Urinary bladder (tissue), 4 donors: ENCODE data around the gene PKP1. TPM values are rescaled to one million over a fixed set of nuclear protein-coding genes. Genes with fewer than 3 reads are reported as not detected.

ENCODE experiments used
- DNase-seq: peaks from one replicate; pipeline ENCODE4 v3.0.0-alpha.2; 2015; ENCODE audit errors: extremely low spot score
- H3K27ac ChIP-seq: one replicate; pipeline ENCODE4 v1.5.1; 2013; ENCODE audit warnings: low read depth, mild to moderate bottlenecking, moderate library complexity
- H3K36me3 ChIP-seq: one replicate; pipeline ENCODE4 v1.6.1; 2013; ENCODE audit warnings: mild to moderate bottlenecking, moderate library complexity; ENCODE audit not compliant: insufficient read depth
- H3K4me1 ChIP-seq: one replicate; pipeline ENCODE4 v1.6.1; 2013; ENCODE audit warnings: mild to moderate bottlenecking, moderate library complexity; ENCODE audit not compliant: insufficient read depth
- H3K4me3 ChIP-seq: one replicate; pipeline ENCODE4 v1.5.1; 2013; ENCODE audit warnings: low read depth, low read length
- WGBS: extraction: QIAGEN DNeasy Blood & Tissue Kit; methylation state at CpG from one replicate; pipeline ENCODE4 v1.1.7; 2013; 5-methylcytosine and 5-hydroxymethylcytosine counted together
- polyA plus RNA-seq: library from polyadenylated mRNA; stranded (reverse); fragments of 200-250 nt; gene quantifications from one replicate; pipeline ENCODE4 v1.2.3, GENCODE V29; 2013
- total RNA-seq: library from RNA; depleted of rRNA; stranded (reverse); fragments of >200 nt; gene quantifications from one replicate; pipeline ENCODE4 v1.2.3, GENCODE V29; 2014
- donor health status: healthy with polysubstance abuse.
- donor health status: healthy.

The PKP1 gene
- total and polyA plus RNA-seq, 2 donors = 2.5 to 4.0 TPM

DNA sequence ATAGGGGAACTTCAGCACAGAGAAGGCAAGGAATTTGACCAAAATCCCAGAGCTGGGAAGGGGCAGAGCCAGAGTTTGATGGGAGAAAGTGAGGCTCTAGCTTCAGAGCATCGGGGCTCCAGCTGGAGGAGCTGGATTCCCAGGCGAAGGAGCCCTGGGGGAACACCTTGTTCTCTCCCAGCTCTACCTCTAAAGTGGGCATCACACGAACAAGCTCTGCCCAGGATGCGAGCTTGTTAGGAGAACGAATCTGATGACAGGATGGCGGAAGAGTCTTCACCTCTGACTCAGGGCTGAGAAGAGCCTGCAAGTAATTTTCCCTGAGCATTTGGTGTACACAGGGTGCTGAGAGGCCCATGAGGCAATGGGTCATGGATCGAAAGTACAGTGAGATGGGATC, 72.2 kb downstream of the PKP1 start:
- H3K27ac ChIP-seq = no peak overlapping the region
- no peak overlapping the region for H3K4me3 ChIP-seq
- H3K36me3 ChIP-seq = no peaks in the 10 kb centered on the region
- DNase-seq = no peak
- WGBS = 89% methylated on average over 7 of the region's 7 CpGs
- no peaks in the 10 kb centered on the region for H3K4me1 ChIP-seq

DNA sequence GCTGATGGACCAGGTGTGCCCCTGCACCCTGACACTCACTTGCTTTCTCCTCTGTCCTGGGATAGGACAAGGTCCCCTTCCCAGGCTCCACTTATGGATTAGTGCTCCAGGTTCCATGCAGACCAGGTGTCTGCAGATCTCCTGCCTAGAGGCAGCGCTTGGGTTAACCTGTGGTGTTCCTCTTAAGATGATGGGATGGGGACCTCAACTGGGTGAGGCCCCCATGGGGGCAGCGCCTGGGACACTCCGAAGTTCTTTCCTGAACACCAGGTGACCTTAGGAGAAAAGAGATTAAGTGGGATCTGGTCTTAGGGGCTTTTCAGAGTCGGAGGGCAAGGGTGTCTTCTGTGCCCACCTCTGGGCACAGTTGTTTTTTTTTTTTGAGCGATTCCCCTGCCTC, 72.9 kb downstream of the PKP1 start:
- Histone ChIP-seq H3K36me3 (no peaks in the 10 kb centered on the region), H3K4me3 (no peak overlapping the region)

GRCh38 chr1:201356701-201357100, 73.4 kb downstream of the PKP1 start:
- no peaks in the 10 kb centered on the region for H3K36me3 ChIP-seq
- DNase-seq = no peak
- 83% methylated on average over 11 of the region's 11 CpGs for WGBS

More for the DNA sequence above, 72.9 kb downstream of the PKP1 start:
- no peak for DNase-seq
- Histone ChIP-seq H3K4me1 (no peaks in the 10 kb centered on the region), H3K27ac (no peak overlapping the region)
- WGBS = 91% methylated on average over 5 of the region's 5 CpGs

GRCh38 chr1:201357211-201357610, 73.9 kb downstream of the PKP1 start:
- no peak for DNase-seq
- Histone ChIP-seq H3K36me3 (no peaks in the 10 kb centered on the region), H3K27ac (no peak overlapping the region), H3K4me1 (no peaks in the 10 kb centered on the region), H3K4me3 (no peak overlapping the region)
- WGBS = 94% methylated on average over 8 of the region's 8 CpGs

More at GRCh38 chr1:201356701-201357100, 73.4 kb downstream of the PKP1 start:
- no peak overlapping the region for H3K4me3 ChIP-seq
- H3K4me1 ChIP-seq = no peaks in the 10 kb centered on the region
- no peak overlapping the region for H3K27ac ChIP-seq

DNA sequence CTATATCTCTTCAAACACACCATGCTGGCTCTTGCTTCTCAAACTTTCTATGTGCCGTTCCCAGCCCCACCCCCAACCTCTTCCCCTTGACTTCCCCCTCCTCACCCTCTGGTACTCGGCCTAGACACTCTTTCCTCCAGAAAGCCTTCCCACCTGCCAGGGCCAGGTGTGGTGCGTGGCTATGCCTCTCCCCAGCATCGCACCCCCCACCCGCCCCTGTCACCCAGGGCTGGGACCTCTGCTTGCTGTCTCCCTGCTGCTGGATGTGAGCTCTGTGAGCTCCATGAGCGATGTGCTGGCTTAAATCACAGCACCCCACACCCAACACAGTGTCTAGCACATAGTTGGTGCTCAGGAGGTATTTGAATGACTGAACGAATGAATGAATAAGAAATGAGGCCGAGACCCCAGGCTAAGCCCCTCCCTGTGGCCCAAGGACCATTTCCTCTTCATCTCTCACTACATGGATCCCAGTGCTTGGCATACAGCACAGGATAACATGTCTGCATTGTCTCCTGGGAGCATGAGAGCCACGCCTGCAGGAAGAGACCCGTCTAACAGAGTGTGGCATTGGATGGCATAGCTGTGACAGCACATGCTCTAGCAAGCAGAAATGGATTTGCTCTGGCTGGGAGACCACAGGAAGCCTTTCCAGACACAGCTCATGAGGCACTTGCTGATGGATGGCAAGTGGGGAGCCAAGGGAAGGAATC, 74.5 kb downstream of the PKP1 start:
- no peaks in the 10 kb centered on the region for H3K4me1 ChIP-seq
- no peak for DNase-seq
- no peaks in the 10 kb centered on the region for H3K36me3 ChIP-seq
- no peak overlapping the region for H3K27ac ChIP-seq
- 77% methylated on average over 10 of the region's 10 CpGs for WGBS
- no peak overlapping the region for H3K4me3 ChIP-seq

GRCh38 chr1:201358596-201358995, 75.3 kb downstream of the PKP1 start:
- Histone ChIP-seq H3K4me3 (no peak overlapping the region), H3K4me1 (no peaks in the 10 kb centered on the region), H3K36me3 (no peaks in the 10 kb centered on the region), H3K27ac (no peak overlapping the region)
- WGBS = 90% methylated on average over 4 of the region's 4 CpGs
- no peak for DNase-seq

DNA sequence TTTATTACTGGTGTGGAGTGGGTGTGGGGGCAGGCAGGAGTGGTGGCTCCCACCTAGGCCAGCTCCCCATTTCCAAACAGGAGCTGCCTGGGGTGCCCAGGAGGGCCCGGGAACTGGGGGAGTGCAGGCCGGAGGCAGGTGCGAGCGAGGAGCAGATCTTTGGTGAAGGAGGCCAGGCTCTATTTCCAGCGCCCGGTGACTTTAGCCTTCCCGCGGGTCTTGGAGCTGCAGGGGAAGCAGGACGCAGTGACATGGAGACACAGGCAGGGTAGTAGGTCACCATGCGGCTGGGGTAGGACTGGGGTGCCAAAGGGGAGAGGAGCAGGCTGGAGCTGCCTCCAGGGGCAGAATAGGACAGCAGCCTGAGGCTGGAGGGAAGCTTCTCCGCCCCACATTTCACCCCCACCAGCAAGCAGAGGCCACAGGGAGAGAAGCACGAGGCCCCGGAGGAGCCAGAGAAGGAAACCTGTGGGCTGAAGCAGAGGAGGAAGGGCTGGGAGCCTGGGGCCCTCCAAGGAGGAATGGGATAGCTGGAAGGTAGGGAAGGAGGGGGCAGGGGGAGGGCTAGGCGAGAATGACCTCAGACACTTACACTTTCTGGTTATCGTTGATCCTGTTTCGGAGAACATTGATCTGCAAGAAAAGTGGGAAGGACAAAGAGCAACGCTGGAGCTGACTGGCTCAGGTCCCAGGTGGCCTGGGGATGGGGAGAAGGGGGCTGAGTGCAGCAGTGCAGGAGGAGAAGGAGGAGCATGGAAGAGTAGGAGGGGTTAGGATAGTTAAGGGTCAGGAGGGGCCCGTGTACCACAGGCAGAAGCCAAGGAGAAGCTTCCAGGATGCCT, 75.9 kb downstream of the PKP1 start:
- Histone ChIP-seq H3K4me1 (no peaks in the 10 kb centered on the region), H3K36me3 (no peaks in the 10 kb centered on the region), H3K27ac (no peak overlapping the region), H3K4me3 (no peak overlapping the region)
- WGBS = 73% methylated on average over 18 of the region's 18 CpGs
- no peak for DNase-seq

DNA sequence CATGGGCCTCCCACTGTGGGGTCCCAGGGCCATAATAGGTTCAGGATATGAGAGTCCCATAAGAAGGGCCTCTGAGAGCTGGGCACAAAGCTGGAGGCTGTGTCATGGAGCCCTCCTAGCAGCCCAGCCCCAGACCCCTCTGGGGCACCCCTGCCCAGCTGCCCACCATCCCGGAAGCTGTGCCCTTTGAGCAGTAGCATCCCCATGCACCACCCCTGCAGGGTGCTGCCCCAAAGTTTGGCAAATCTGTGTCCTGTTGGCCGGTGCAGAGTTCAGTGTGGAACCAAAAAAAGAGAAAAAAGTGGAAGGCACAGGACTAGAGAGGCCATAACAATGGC, 76.5 kb downstream of the PKP1 start:
- DNase-seq = no peak
- 93% methylated on average over 2 of the region's 2 CpGs for WGBS
- Histone ChIP-seq H3K27ac (no peak overlapping the region), H3K4me1 (no peaks in the 10 kb centered on the region), H3K36me3 (no peaks in the 10 kb centered on the region), H3K4me3 (no peak overlapping the region)

- Histone ChIP-seq H3K4me3 (no peak overlapping the region), H3K36me3 (no peaks in the 10 kb centered on the region), H3K27ac (no peak overlapping the region), H3K4me1 (no peaks in the 10 kb centered on the region)
- DNase-seq = no peak
- 85% methylated on average over 7 of the region's 7 CpGs for WGBS
Measured at GRCh38 chr1:201360486-201360885, 77.2 kb downstream of the PKP1 start.

- Histone ChIP-seq H3K4me3 (no peak overlapping the region), H3K36me3 (no peaks in the 10 kb centered on the region), H3K4me1 (no peaks in the 10 kb centered on the region), H3K27ac (no peak overlapping the region)
- WGBS = 86% methylated on average over 15 of the region's 15 CpGs
- no peak for DNase-seq
Measured at GRCh38 chr1:201360901-201361651, 77.8 kb downstream of the PKP1 start.

DNA sequence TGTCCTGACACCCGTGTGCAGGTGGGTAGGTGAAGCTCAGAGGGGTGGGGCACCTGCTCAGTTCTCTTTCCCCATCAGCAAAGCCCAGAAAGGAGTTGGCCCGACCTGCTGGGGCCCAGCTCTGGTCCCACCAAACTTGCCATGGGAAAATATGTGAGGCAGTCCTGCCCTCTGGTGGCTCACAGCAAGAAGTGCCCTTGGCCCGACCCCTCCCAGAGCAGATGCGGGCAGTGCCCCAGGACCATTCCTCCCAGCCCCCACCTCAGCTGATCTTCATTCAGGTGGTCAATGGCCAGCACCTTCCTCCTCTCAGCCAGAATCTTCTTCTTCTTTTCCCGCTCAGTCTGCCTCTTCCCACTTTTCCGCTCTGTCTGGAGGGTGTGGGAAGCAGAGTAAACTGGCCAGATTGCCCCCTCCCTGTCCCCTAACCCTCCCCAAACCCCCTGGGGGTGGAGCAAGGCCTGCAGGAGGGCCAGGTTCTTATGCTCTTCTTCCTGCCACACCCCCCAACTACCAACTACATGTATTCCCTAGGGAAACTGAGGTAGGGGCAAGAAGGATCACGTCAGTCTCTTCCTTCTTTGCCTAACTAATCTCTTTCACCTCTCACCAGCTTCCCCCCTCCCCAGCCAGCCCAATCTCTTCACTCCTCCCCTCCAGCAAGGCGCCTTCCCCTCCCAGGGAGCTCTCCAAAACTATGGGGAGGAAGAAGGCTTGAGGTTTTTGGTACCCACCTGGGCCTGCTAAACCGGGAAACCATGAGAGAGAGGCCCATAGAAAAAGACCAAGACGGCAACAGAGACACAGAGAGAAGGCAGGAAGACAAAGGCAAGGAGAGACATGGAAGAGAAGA, 78.6 kb downstream of the PKP1 start:
- H3K27ac ChIP-seq = no peak overlapping the region
- no peaks in the 10 kb centered on the region for H3K36me3 ChIP-seq
- H3K4me3 ChIP-seq = no peak overlapping the region
- WGBS = 58% methylated on average over 10 of the region's 10 CpGs
- H3K4me1 ChIP-seq = no peaks in the 10 kb centered on the region
- DNase-seq = no peak

GRCh38 chr1:201362906-201363305, 79.6 kb downstream of the PKP1 start:
- Histone ChIP-seq H3K27ac (no peak overlapping the region), H3K36me3 (no peaks in the 10 kb centered on the region), H3K4me3 (no peak overlapping the region), H3K4me1 (no peaks in the 10 kb centered on the region)
- WGBS = 95% methylated on average over 3 of the region's 3 CpGs
- no peak for DNase-seq

GRCh38 chr1:201363467-201363866, 80.2 kb downstream of the PKP1 start:
- Histone ChIP-seq H3K4me3 (no peak overlapping the region), H3K36me3 (no peaks in the 10 kb centered on the region), H3K4me1 (no peaks in the 10 kb centered on the region), H3K27ac (no peak overlapping the region)
- WGBS = 67% methylated on average over 8 of the region's 8 CpGs
- DNase-seq = no peak
